HL-60 (cell line): ENCODE data around the gene DZIP1L.
A peak's percentile ranks its signal among the peaks of the same experiment; 100 is the strongest.

Experiments used
- DNase-seq, 2 experiments: peaks; one replicate each; pipeline ENCODE4 v3.0.0-alpha.2; 2010 to 2020; ENCODE audit warnings: low read depth in 1 of 2, low spot score in 1 of 2
- H3K27ac ChIP-seq: fragments of 250-450 bp; sonication (Bioruptor Pico); replicated peaks from 2 replicates; pipeline ENCODE4 v1.5.1; 2020; ENCODE audit warnings: mild to moderate bottlenecking, moderate library complexity
- H3K27me3 ChIP-seq: fragments of 250-450 bp; sonication (Bioruptor Pico); 2 replicates; pipeline ENCODE4 v1.5.1; 2021; ENCODE audit warnings: mild to moderate bottlenecking, moderate library complexity; ENCODE audit not compliant: insufficient read depth, poor library complexity, severe bottlenecking
- H3K4me3 ChIP-seq: replicated peaks from 2 replicates; pipeline ENCODE4 v1.5.1; 2011; ENCODE audit warnings: mild to moderate bottlenecking, control low read depth, low read length; ENCODE audit not compliant: insufficient read depth
- GABPA ChIP-seq: IDR thresholded peaks from 2 replicates; pipeline ENCODE4 v1.6.1; 2012; ENCODE audit warnings: low read depth
- POLR2AphosphoS5 ChIP-seq: IDR thresholded peaks from 2 replicates; pipeline ENCODE4 v1.6.1; 2012; ENCODE audit warnings: low read depth
- REST ChIP-seq: IDR thresholded peaks from 2 replicates; pipeline ENCODE4 v1.6.1; 2012; ENCODE audit warnings: low read depth; ENCODE audit not compliant: insufficient replicate concordance
- SPI1 ChIP-seq: IDR thresholded peaks from 2 replicates; pipeline ENCODE4 v1.6.1; 2012; ENCODE audit warnings: low read depth, mild to moderate bottlenecking, borderline replicate concordance
- TF ChIP-seq, protein P1 (sequence below): IDR thresholded peaks from one replicate; pipeline ENCODE4 v1.5.1; 2011; ENCODE audit warnings: low read length, control low read depth, inconsistent platforms; ENCODE audit not compliant: insufficient read depth

DZIP1L gene

DNA sequence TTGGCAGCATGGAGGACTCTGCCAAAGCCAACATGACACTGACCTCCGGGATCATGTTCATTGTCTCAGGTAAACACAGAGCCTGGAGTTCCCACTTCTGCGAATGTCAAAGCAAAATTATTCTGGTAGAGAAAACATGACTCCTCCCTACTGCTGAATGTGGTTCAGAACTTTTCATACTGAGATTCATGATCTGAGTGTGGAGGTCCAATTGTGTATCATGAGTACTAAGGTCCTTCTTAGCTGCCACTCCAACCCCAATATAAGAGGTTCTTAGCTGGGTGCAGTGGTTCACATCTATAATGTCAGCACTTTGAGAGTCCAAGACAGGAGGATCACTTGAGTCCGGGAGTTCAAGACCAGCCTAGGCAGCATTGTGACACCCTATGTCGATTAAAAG is 91.7 kb downstream of the DZIP1L start:
- Histone ChIP-seq H3K4me3 (no peak overlapping the region), H3K27me3 (no peaks in the 10 kb centered on the region), H3K27ac (no peak overlapping the region)
- TF ChIP-seq, protein P1, sequence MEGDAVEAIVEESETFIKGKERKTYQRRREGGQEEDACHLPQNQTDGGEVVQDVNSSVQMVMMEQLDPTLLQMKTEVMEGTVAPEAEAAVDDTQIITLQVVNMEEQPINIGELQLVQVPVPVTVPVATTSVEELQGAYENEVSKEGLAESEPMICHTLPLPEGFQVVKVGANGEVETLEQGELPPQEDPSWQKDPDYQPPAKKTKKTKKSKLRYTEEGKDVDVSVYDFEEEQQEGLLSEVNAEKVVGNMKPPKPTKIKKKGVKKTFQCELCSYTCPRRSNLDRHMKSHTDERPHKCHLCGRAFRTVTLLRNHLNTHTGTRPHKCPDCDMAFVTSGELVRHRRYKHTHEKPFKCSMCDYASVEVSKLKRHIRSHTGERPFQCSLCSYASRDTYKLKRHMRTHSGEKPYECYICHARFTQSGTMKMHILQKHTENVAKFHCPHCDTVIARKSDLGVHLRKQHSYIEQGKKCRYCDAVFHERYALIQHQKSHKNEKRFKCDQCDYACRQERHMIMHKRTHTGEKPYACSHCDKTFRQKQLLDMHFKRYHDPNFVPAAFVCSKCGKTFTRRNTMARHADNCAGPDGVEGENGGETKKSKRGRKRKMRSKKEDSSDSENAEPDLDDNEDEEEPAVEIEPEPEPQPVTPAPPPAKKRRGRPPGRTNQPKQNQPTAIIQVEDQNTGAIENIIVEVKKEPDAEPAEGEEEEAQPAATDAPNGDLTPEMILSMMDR: no peak
- TF ChIP-seq POLR2AphosphoS5: no peak
- no peak for TF ChIP-seq REST
- no peak for DNase-seq

GRCh38 chr3:138019281-138020069 is 95.9 kb downstream of the DZIP1L start:
- Histone ChIP-seq H3K27me3 (peaks cover 4% of the 10 kb centered on the region), H3K27ac (no peak overlapping the region), H3K4me3 (no peak overlapping the region)
- TF ChIP-seq, protein P1: no peak
- TF ChIP-seq SPI1 (no peak), REST (no peak), POLR2AphosphoS5 (no peak), GABPA (no peak)
- DNase-seq: no peak

GRCh38 chr3:138016065-138016464 is 99.3 kb downstream of the DZIP1L start:
- Histone ChIP-seq H3K27me3 (peaks cover 4% of the 10 kb centered on the region), H3K4me3 (no peak overlapping the region), H3K27ac (no peak overlapping the region)
- TF ChIP-seq SPI1 (peak; percentile 71), POLR2AphosphoS5 (no peak)
- DNase-seq: no peak

DNA sequence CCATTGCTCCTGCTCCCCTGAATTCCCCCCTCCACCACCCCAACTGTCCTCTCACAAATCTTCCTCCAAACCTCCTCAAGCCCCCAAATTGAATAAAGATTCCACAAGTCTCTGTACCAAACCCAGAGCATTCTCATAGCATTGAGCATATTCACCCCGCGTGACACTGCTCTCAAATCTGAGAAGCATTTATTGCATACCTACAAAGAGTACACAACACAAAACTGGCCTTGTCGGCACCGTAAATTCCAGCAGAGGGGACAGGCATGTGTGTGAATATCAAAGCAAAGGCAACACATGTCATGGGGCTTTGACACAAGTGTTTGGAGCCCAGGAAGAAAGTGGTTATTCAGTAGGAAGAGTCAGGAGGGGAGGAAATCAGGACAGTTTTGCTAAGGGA is 102.9 kb downstream of the DZIP1L start:
- Histone ChIP-seq H3K27me3 (peaks cover 4% of the 10 kb centered on the region), H3K4me3 (no peak overlapping the region), H3K27ac (no peak overlapping the region)
- no peak for TF ChIP-seq GABPA
- no peak for TF ChIP-seq REST
- no peak for TF ChIP-seq SPI1
- TF ChIP-seq POLR2AphosphoS5: no peak
- TF ChIP-seq, protein P1: no peak
- no peak for DNase-seq
